Measurements from ENCODE around the gene SYT17. TPM values are rescaled to one million over a fixed set of nuclear protein-coding genes. Genes with fewer than 3 reads are reported as not detected.

Gene SYT17
- total RNA-seq, 6 experiments from 2014 or later: not detected

DNA sequence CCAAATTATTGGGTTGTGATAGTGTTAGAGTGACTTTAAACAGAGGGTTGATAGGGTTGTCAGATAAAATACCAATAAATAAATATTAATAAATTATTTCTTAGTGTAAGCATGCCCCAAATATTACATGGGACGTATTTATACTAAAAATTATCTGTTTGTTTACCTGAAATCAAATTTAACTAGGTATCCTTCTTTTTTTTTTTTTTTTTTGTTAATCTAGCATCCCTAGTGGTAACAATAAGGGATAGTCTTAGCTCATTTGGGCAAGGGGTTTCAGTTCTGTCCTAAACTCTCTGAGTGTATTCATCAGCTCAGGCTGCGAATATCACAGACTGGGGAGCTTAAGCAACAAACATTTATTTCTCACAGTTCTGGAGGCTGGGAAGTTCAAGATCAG lies 118.8 kb downstream of the SYT17 start:
- Mint-ChIP-seq H3K4me1 (ENCODE audit: low read depth) (no peaks in the 10 kb centered on the region), H3K4me3 (no peak overlapping the region), H3K36me3 (ENCODE audit: low read depth) (no peaks in the 10 kb centered on the region), H3K27ac (no peak overlapping the region), H3K27me3 (ENCODE audit: insufficient read depth) (peaks cover 1% of the 10 kb centered on the region; the same call in 1 of the 2 replicates), H3K9me3 (peaks cover 19% of the 10 kb centered on the region)
- DNase-seq: no peak
- TF ChIP-seq, protein P1, sequence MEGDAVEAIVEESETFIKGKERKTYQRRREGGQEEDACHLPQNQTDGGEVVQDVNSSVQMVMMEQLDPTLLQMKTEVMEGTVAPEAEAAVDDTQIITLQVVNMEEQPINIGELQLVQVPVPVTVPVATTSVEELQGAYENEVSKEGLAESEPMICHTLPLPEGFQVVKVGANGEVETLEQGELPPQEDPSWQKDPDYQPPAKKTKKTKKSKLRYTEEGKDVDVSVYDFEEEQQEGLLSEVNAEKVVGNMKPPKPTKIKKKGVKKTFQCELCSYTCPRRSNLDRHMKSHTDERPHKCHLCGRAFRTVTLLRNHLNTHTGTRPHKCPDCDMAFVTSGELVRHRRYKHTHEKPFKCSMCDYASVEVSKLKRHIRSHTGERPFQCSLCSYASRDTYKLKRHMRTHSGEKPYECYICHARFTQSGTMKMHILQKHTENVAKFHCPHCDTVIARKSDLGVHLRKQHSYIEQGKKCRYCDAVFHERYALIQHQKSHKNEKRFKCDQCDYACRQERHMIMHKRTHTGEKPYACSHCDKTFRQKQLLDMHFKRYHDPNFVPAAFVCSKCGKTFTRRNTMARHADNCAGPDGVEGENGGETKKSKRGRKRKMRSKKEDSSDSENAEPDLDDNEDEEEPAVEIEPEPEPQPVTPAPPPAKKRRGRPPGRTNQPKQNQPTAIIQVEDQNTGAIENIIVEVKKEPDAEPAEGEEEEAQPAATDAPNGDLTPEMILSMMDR (IDR thresholded peaks at IDR 0.05): 0 out of 2 replicates have a peak, but pooled peaks have one; percentile 8

GRCh38 chr16:19287241-19287640 lies 119.2 kb downstream of the SYT17 start:
- H3K4me1 Mint-ChIP-seq (ENCODE audit: low read depth): no peaks in the 10 kb centered on the region
- peaks cover 2% of the 10 kb centered on the region for H3K27me3 Mint-ChIP-seq (ENCODE audit: insufficient read depth)
- H3K36me3 Mint-ChIP-seq (ENCODE audit: low read depth): no peaks in the 10 kb centered on the region
- peaks cover 19% of the 10 kb centered on the region for H3K9me3 Mint-ChIP-seq
- no peak overlapping the region for H3K27ac Mint-ChIP-seq
- TF ChIP-seq, protein P1 (IDR thresholded peaks at IDR 0.05): no peak
- no peak for DNase-seq
- no peak overlapping the region for H3K4me3 Mint-ChIP-seq

GRCh38 chr16:19288872-19289799 lies 121.1 kb downstream of the SYT17 start:
- TF ChIP-seq, protein P1 (IDR thresholded peaks at IDR 0.05): no peak
- Mint-ChIP-seq H3K4me1 (ENCODE audit: low read depth) (no peaks in the 10 kb centered on the region), H3K36me3 (ENCODE audit: low read depth) (no peaks in the 10 kb centered on the region), H3K27me3 (ENCODE audit: insufficient read depth) (peaks cover 4% of the 10 kb centered on the region), H3K4me3 (no peak overlapping the region), H3K9me3 (peaks cover 13% of the 10 kb centered on the region), H3K27ac (no peak overlapping the region)
- DNase-seq: no peak

- Mint-ChIP-seq H3K27me3 (ENCODE audit: insufficient read depth) (peaks cover 4% of the 10 kb centered on the region), H3K9me3 (peaks cover 13% of the 10 kb centered on the region), H3K27ac (no peak overlapping the region), H3K4me3 (no peak overlapping the region), H3K4me1 (ENCODE audit: low read depth) (no peaks in the 10 kb centered on the region), H3K36me3 (ENCODE audit: low read depth) (no peaks in the 10 kb centered on the region)
- TF ChIP-seq, protein P1 (IDR thresholded peaks at IDR 0.05): no peak
- DNase-seq: no peak
Observed at GRCh38 chr16:19289811-19290485, 121.9 kb downstream of the SYT17 start.

GRCh38 chr16:19290860-19291259 lies 122.8 kb downstream of the SYT17 start:
- Mint-ChIP-seq H3K4me3 (no peak overlapping the region), H3K36me3 (ENCODE audit: low read depth) (no peaks in the 10 kb centered on the region), H3K27ac (no peak overlapping the region), H3K9me3 (peaks cover 13% of the 10 kb centered on the region), H3K27me3 (ENCODE audit: insufficient read depth) (peaks cover 4% of the 10 kb centered on the region), H3K4me1 (ENCODE audit: low read depth) (no peaks in the 10 kb centered on the region)
- TF ChIP-seq, protein P1 (IDR thresholded peaks at IDR 0.05): no peak
- DNase-seq: no peak
